ENCODE measurements around the gene NANP. TPM values are rescaled to one million over a fixed set of nuclear protein-coding genes. Genes with fewer than 3 reads are reported as not detected.
A peak's percentile ranks its signal among the peaks of the same experiment; 100 is the strongest.

Gene NANP
- total and polyA plus RNA-seq, 2 of the 13 experiments (the other 11 are each of a cell fraction or from before 2014, with no cell fraction given): 8.9 to 21.5 TPM

DNA sequence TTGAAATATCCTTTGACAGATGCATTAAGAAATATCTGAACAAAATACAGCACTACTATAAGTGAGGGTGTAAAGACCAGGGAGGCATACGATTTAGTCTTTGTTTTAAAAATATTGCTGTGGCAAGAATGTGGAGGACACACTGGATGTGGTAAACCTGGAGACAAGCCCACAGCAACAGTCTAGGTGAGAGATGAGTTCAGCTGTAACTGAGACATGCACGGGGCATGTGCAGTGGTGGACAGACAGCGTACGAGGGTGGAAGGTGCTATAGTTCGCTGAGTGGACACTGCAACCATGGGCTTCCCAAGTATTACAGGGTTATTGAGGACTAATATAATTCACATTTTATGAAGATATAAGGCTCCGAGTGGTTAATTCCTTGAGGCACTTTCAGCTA, 1.8 kb downstream of the NANP start (continued):
- TF ChIP-seq, protein P1, sequence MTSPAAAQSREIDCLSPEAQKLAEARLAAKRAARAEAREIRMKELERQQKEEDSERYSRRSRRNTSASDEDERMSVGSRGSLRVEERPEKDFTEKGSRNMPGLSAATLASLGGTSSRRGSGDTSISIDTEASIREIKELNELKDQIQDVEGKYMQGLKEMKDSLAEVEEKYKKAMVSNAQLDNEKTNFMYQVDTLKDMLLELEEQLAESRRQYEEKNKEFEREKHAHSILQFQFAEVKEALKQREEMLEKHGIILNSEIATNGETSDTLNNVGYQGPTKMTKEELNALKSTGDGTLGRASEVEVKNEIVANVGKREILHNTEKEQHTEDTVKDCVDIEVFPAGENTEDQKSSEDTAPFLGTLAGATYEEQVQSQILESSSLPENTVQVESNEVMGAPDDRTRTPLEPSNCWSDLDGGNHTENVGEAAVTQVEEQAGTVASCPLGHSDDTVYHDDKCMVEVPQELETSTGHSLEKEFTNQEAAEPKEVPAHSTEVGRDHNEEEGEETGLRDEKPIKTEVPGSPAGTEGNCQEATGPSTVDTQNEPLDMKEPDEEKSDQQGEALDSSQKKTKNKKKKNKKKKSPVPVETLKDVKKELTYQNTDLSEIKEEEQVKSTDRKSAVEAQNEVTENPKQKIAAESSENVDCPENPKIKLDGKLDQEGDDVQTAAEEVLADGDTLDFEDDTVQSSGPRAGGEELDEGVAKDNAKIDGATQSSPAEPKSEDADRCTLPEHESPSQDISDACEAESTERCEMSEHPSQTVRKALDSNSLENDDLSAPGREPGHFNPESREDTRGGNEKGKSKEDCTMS (CRISPR knock-in tag; conservative IDR thresholded peaks at IDR 0.05): no peak
- TF ChIP-seq ZNF441 (CRISPR knock-in tag; IDR thresholded peaks at IDR 0.05; ENCODE audit: borderline replicate concordance) (0 out of 2 replicates have a peak, but pooled peaks have one; percentile 59), SALL1 (CRISPR knock-in tag; IDR thresholded peaks at IDR 0.05) (peak; percentile 28; the same call in 1 of the 2 replicates), KDM5B (CRISPR knock-in tag; IDR thresholded peaks at IDR 0.05; ENCODE audit: borderline replicate concordance) (no peak), NPAS2 (CRISPR knock-in tag; IDR thresholded peaks at IDR 0.05; ENCODE audit: borderline replicate concordance) (0 out of 2 replicates have a peak, but pooled peaks have one; percentile 72), GTF3A (CRISPR knock-in tag; conservative IDR thresholded peaks at IDR 0.05) (no peak), NRL (CRISPR knock-in tag; IDR thresholded peaks at IDR 0.05; ENCODE audit: borderline replicate concordance) (no peak), ZNF350 (CRISPR knock-in tag; IDR thresholded peaks at IDR 0.05; ENCODE audit: borderline replicate concordance, low read depth) (no peak), ZNF430 (CRISPR knock-in tag; IDR thresholded peaks at IDR 0.05) (no peak), KLF9 (CRISPR knock-in tag; IDR thresholded peaks at IDR 0.05; ENCODE audit: low read depth) (no peak), ZNF337 (CRISPR knock-in tag; IDR thresholded peaks at IDR 0.05; ENCODE audit: borderline replicate concordance, low read depth) (no peak), BCL6 (CRISPR knock-in tag; IDR thresholded peaks at IDR 0.05) (no peak), HNRNPLL (IDR thresholded peaks at IDR 0.05; ENCODE audit: low read depth, low read length, poor library complexity, severe bottlenecking) (no peak), SKI (IDR thresholded peaks at IDR 0.05; ENCODE audit: partially characterized antibody) (no peak), ZNF225 (CRISPR knock-in tag; IDR thresholded peaks at IDR 0.05) (no peak), TBX3 (IDR thresholded peaks at IDR 0.05; ENCODE audit: borderline replicate concordance) (no peak), EED (CRISPR knock-in tag; IDR thresholded peaks at IDR 0.05) (no peak), MXD4 (CRISPR knock-in tag; IDR thresholded peaks at IDR 0.05) (0 out of 2 replicates have a peak, but pooled peaks have one; percentile 39), MAF1 (CRISPR knock-in tag; IDR thresholded peaks at IDR 0.05; ENCODE audit: borderline replicate concordance) (no peak), ZNF839 (CRISPR knock-in tag; IDR thresholded peaks at IDR 0.05; ENCODE audit: borderline replicate concordance) (no peak), TOPORS (CRISPR knock-in tag; IDR thresholded peaks at IDR 0.05) (no peak), FOXP1 (IDR thresholded peaks at IDR 0.05) (no peak), FOXP1 (CRISPR knock-in tag; IDR thresholded peaks at IDR 0.05) (no peak)
- TF ChIP-seq, protein P2, sequence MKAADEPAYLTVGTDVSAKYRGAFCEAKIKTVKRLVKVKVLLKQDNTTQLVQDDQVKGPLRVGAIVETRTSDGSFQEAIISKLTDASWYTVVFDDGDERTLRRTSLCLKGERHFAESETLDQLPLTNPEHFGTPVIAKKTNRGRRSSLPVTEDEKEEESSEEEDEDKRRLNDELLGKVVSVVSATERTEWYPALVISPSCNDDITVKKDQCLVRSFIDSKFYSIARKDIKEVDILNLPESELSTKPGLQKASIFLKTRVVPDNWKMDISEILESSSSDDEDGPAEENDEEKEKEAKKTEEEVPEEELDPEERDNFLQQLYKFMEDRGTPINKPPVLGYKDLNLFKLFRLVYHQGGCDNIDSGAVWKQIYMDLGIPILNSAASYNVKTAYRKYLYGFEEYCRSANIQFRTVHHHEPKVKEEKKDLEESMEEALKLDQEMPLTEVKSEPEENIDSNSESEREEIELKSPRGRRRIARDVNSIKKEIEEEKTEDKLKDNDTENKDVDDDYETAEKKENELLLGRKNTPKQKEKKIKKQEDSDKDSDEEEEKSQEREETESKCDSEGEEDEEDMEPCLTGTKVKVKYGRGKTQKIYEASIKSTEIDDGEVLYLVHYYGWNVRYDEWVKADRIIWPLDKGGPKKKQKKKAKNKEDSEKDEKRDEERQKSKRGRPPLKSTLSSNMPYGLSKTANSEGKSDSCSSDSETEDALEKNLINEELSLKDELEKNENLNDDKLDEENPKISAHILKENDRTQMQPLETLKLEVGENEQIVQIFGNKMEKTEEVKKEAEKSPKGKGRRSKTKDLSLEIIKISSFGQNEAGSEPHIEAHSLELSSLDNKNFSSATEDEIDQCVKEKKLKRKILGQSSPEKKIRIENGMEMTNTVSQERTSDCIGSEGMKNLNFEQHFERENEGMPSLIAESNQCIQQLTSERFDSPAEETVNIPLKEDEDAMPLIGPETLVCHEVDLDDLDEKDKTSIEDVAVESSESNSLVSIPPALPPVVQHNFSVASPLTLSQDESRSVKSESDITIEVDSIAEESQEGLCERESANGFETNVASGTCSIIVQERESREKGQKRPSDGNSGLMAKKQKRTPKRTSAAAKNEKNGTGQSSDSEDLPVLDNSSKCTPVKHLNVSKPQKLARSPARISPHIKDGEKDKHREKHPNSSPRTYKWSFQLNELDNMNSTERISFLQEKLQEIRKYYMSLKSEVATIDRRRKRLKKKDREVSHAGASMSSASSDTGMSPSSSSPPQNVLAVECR (CRISPR knock-in tag; IDR thresholded peaks at IDR 0.05; ENCODE audit: borderline replicate concordance): no peak
- TF ChIP-seq, protein P3, sequence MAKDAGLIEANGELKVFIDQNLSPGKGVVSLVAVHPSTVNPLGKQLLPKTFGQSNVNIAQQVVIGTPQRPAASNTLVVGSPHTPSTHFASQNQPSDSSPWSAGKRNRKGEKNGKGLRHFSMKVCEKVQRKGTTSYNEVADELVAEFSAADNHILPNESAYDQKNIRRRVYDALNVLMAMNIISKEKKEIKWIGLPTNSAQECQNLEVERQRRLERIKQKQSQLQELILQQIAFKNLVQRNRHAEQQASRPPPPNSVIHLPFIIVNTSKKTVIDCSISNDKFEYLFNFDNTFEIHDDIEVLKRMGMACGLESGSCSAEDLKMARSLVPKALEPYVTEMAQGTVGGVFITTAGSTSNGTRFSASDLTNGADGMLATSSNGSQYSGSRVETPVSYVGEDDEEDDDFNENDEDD (CRISPR knock-in tag; IDR thresholded peaks at IDR 0.05; ENCODE audit: borderline replicate concordance): peak; percentile 56; the same call in 1 of the 2 replicates

All from HepG2 (cell line).